GM04504 (cell line): ENCODE data around the gene AHNAK2.

Experiments used
- DNase-seq: peaks from one replicate; pipeline ENCODE4 v3.0.0-alpha.2; 2012; ENCODE audit warnings: low read depth

AHNAK2 gene

GRCh38 chr14:104985675-104986486 lies 7.7 kb upstream of the AHNAK2 start, which contains the start of gene CLBA1:
Gene CLBA1 (plus strand): TSS chr14:104985788. CDS start chr14:104986432, 644 bp downstream.
- DNase-seq = peak; percentile 82

- no peak for DNase-seq
Observed at GRCh38 chr14:104984056-104984894, 6.1 kb upstream of the AHNAK2 start.

- DNase-seq = no peak
Observed at GRCh38 chr14:104983231-104983721, 5.1 kb upstream of the AHNAK2 start.

- no peak for DNase-seq
Observed at GRCh38 chr14:104982548-104983230, 4.5 kb upstream of the AHNAK2 start.

- no peak for DNase-seq
Observed at GRCh38 chr14:104981699-104982541, 3.7 kb upstream of the AHNAK2 start.

- DNase-seq = no peak
Observed at GRCh38 chr14:104980611-104981531, 2.7 kb upstream of the AHNAK2 start.

- DNase-seq = no peak
Observed at GRCh38 chr14:104979758-104980610, 1.8 kb upstream of the AHNAK2 start.

- no peak for DNase-seq
Observed at GRCh38 chr14:104978746-104979691, 845 bp upstream of the AHNAK2 start.

GRCh38 chr14:104977008-104977680 lies 1.0 kb downstream of the AHNAK2 start:
- DNase-seq = no peak

GRCh38 chr14:104976198-104977007 lies 1.8 kb downstream of the AHNAK2 start:
- no peak for DNase-seq

- DNase-seq = no peak
Observed at GRCh38 chr14:104975481-104976197, 2.5 kb downstream of the AHNAK2 start.

GRCh38 chr14:104974665-104975390 lies 3.3 kb downstream of the AHNAK2 start:
- DNase-seq = no peak

- no peak for DNase-seq
Observed at GRCh38 chr14:104974146-104974541, 4.0 kb downstream of the AHNAK2 start.

- peak; percentile 60 for DNase-seq
Observed at GRCh38 chr14:104973385-104974145, 4.6 kb downstream of the AHNAK2 start.

- DNase-seq = peak; percentile 93
Observed at GRCh38 chr14:104973135-104973384, 5.1 kb downstream of the AHNAK2 start.
